Ishikawa (cell line): ENCODE results near the gene PTCH1.

Experiments
- CEBPB ChIP-seq: IDR thresholded peaks from 2 replicates; pipeline ENCODE4 v1.6.1; 2012
- CREB1 ChIP-seq: IDR thresholded peaks from 2 replicates; pipeline ENCODE4 v1.6.1; 2012; ENCODE audit warnings: low read depth
- EGR1 ChIP-seq: IDR thresholded peaks from 2 replicates; pipeline ENCODE4 v1.6.1; 2012
- EP300 ChIP-seq: IDR thresholded peaks from 2 replicates; pipeline ENCODE4 v1.6.1; 2012; ENCODE audit warnings: borderline replicate concordance
- FOXM1 ChIP-seq: IDR thresholded peaks from 2 replicates; pipeline ENCODE4 v1.6.1; 2012; ENCODE audit warnings: low read depth, borderline replicate concordance
- NFIC ChIP-seq: IDR thresholded peaks from 2 replicates; pipeline ENCODE4 v1.6.1; 2012
- RAD21 ChIP-seq: IDR thresholded peaks from 2 replicates; pipeline ENCODE4 v1.6.1; 2012; ENCODE audit warnings: low read depth
- TAF1 ChIP-seq: IDR thresholded peaks from 2 replicates; pipeline ENCODE4 v1.6.1; 2012; ENCODE audit warnings: low read depth, mild to moderate bottlenecking
- TCF12 ChIP-seq: IDR thresholded peaks from 2 replicates; pipeline ENCODE4 v1.6.1; 2012; ENCODE audit warnings: low read depth
- TEAD4 ChIP-seq: IDR thresholded peaks from 2 replicates; pipeline ENCODE4 v1.6.1; 2012
- YY1 ChIP-seq: IDR thresholded peaks from 2 replicates; pipeline ENCODE4 v1.6.1; 2012; ENCODE audit warnings: low read depth
- ZBTB7A ChIP-seq: IDR thresholded peaks from 2 replicates; pipeline ENCODE4 v1.6.1; 2012; ENCODE audit warnings: low read depth
- TF ChIP-seq, protein P1 (sequence below): IDR thresholded peaks from 2 replicates; pipeline ENCODE4 v1.6.1; 2012; ENCODE audit warnings: low read depth, mild to moderate bottlenecking
- TF ChIP-seq, protein P2 (sequence below): IDR thresholded peaks from 2 replicates; pipeline ENCODE4 v1.6.1; 2012
- TF ChIP-seq, protein P3 (sequence below): IDR thresholded peaks from 2 replicates; pipeline ENCODE4 v1.6.1; 2012

PTCH1 gene

DNA sequence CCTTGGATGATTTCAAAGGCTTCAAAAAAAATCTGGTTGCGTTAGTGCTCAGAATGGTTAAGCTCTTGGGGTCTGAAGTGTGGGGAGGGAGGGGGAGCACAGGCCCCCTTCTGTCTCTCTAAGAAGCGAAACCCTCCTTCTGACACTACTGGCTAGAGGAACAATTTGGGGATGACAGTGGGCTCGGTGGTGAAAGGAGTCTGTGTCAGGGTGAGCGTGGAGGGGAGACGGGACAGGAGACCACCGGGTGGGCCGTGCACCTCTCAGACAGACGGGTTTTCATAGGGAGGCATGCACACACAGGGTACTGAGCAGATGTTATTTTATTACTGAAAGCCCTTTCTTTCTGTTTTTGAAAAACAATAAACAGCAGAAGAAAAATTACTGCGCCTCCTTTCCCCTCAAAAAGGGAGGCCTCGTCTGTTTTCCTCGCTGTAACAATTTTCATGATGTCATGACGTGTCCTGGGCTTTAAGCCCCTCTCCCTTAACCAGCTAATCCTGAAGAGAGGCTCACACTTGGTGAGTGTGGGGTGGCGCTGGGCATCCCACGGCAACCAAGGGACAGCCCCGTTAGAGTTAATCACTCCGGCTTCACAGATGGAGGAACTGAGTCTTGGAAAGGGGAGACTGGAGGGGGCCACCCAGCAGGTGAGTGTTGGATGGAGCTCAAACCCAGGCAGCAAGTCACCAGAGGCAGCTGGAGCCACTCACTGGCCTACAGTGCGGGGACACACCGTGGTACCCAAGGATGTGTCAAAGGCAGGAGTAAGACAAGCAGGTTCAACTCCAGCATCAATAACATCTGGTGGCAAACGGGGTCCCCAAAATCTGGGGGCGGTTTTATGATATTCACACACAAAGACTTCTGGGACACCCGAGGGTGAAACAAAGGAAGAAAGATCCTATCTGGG lies 53.4 kb downstream of the PTCH1 start:
- TF ChIP-seq EP300 (no peak), TAF1 (no peak), TCF12 (no peak), FOXM1 (no peak), TEAD4 (no peak), CREB1 (no peak), RAD21 (no peak), ZBTB7A (no peak), CEBPB (no peak), NFIC (no peak), EGR1 (no peak), YY1 (no peak)
- TF ChIP-seq, protein P1, sequence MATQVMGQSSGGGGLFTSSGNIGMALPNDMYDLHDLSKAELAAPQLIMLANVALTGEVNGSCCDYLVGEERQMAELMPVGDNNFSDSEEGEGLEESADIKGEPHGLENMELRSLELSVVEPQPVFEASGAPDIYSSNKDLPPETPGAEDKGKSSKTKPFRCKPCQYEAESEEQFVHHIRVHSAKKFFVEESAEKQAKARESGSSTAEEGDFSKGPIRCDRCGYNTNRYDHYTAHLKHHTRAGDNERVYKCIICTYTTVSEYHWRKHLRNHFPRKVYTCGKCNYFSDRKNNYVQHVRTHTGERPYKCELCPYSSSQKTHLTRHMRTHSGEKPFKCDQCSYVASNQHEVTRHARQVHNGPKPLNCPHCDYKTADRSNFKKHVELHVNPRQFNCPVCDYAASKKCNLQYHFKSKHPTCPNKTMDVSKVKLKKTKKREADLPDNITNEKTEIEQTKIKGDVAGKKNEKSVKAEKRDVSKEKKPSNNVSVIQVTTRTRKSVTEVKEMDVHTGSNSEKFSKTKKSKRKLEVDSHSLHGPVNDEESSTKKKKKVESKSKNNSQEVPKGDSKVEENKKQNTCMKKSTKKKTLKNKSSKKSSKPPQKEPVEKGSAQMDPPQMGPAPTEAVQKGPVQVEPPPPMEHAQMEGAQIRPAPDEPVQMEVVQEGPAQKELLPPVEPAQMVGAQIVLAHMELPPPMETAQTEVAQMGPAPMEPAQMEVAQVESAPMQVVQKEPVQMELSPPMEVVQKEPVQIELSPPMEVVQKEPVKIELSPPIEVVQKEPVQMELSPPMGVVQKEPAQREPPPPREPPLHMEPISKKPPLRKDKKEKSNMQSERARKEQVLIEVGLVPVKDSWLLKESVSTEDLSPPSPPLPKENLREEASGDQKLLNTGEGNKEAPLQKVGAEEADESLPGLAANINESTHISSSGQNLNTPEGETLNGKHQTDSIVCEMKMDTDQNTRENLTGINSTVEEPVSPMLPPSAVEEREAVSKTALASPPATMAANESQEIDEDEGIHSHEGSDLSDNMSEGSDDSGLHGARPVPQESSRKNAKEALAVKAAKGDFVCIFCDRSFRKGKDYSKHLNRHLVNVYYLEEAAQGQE, result no peak
- TF ChIP-seq, protein P2, sequence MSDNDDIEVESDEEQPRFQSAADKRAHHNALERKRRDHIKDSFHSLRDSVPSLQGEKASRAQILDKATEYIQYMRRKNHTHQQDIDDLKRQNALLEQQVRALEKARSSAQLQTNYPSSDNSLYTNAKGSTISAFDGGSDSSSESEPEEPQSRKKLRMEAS, result no peak
- TF ChIP-seq, protein P3, sequence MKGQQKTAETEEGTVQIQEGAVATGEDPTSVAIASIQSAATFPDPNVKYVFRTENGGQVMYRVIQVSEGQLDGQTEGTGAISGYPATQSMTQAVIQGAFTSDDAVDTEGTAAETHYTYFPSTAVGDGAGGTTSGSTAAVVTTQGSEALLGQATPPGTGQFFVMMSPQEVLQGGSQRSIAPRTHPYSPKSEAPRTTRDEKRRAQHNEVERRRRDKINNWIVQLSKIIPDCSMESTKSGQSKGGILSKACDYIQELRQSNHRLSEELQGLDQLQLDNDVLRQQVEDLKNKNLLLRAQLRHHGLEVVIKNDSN, result no peak

DNA sequence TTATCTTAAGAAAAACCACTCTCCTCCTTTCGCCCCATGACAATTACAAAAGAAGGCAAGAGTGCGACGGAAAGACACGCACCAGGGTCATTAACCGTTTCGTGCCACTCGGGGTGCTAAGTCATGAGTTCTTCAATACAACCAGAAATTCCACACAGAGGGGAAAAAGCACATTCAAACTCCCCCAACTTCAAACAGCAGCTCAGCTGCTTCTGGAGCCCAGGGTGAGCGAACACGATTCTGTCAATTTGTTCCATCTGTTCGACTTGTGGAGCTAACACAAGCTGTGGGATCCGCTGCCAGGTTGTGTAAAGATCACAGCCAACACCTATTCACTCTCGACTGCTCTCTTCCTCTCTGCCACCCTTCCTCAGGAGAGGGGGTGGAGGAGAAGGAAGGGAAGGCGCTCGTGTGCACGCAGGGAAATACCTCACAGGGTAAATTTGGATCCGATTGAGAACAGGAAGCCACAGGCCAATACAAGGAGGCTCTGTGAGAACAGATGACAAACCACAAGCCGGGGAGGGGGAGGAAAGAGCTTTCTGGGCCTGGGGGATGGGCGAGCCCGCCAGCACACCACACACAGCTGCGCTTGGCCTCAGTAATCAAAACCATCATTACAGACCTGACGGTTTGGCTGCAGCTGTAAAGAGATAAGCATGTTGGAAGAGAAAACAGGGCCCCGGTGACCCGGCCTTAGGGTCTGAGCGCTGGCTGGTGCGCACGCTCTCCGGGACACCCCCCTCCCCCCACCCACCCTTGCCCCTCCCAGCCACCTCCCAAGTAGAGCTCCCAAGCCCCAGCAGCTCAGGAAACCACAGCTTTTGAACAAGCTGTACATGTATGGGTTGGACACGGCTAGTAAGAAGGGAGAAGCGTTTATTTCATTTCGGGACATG lies 54.3 kb downstream of the PTCH1 start:
- TF ChIP-seq YY1 (no peak), EGR1 (no peak), TCF12 (no peak), TEAD4 (no peak), RAD21 (no peak), EP300 (no peak), FOXM1 (no peak), CEBPB (no peak), TAF1 (no peak), CREB1 (no peak), ZBTB7A (no peak), NFIC (no peak)
- TF ChIP-seq, protein P3, result no peak
- TF ChIP-seq, protein P2, result no peak
- TF ChIP-seq, protein P1, result no peak

DNA sequence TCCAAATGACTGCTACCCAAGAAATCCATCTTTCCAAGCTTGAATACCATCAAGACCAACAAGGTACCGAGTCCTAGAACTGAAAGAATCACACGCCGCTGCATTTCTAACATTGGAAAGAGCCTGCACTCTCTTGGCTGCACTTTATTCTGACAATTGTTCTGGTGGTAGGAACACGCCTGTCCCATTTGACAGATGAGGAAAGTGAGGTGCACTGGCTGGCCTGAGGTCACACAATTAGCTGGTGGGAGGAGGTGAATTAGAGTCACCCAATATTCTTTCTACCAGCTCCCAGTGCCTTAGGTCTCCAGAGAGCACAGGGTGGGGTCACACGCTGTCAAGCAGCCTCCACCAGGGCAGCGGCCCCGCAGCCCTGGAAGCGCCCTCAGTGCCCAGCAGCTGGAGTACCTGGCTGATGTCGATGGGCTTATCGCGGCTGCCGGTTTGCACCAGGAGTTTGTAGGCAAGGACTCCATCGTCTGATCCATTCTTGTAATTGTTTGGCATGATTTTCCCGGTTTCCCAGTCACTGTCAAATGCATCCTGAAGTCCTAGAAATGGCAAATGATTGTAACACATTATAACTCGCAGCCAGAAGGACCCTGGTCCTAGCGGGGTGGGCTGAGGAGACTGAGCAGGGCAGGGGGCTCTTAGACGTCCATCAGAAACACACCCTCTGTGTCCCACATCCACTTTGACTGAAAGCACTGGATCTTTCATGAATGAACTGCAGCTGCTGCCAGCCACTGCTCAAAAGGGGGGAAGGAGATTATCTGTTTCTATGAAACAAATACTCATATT lies 55.1 kb downstream of the PTCH1 start:
- TF ChIP-seq RAD21 (no peak), CEBPB (no peak), NFIC (no peak), FOXM1 (no peak), ZBTB7A (no peak), TEAD4 (no peak), EGR1 (no peak), TCF12 (no peak), CREB1 (no peak)
- TF ChIP-seq, protein P1, result no peak
